Esophagus squamous epithelium (tissue), 4 donors: ENCODE results near the gene ZFHX3.

Experiments used
- CTCF ChIP-seq, 6 experiments: fragments of 450-650 bp in 4 of 6; fragments of 200-600 bp in 2 of 6; sonication (generic) in 2 of 6; IDR thresholded peaks; one replicate each; pipeline ENCODE4 v1.5.1; 2016 to 2019; ENCODE audit warnings: antibody characterized with exemption in 6 of 6, mild to moderate bottlenecking in 4 of 6, moderate library complexity in 4 of 6
- POLR2A ChIP-seq, 4 donors: fragments of 450-650 bp; IDR thresholded peaks; one replicate each; pipeline ENCODE4 v1.6.1; 2017; ENCODE audit warnings: antibody characterized with exemption in 4 of 4, mild to moderate bottlenecking in 4 of 4, moderate library complexity in 3 of 4

- no peak for TF ChIP-seq CTCF (IDR thresholded peaks at IDR 0.05)
- TF ChIP-seq POLR2A (IDR thresholded peaks at IDR 0.05) = no peak
Observed at GRCh38 chr16:73086108-73086507, 38.2 kb upstream of the ZFHX3 start.
